ENCODE measurements around the gene MEGF9.
"Not testable (repeated sequence)": the region's sequence is repeated elsewhere in the genome, so short reads cannot be mapped to it uniquely, and the experiment has no call there.

Gene MEGF9

DNA sequence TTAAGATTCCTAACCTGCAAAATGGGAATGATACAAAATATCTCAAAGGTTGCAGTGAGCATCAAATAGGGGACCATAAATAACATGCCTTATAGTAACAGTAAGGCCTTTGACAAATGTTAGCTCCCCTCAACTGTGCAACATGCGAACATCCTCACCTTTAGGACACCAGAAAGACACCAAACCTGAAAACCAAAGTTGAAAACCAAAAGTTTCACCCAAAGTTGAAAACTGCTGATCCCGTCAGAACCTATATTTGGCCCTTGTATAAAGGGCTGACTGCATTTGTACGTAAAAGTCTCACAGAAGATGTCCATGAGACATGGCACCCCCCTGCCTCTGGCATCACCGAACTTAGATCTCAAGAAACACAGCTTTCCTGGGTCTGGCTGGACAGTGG is 146.4 kb downstream of the MEGF9 start:
- DNase-seq, result no peak

DNA sequence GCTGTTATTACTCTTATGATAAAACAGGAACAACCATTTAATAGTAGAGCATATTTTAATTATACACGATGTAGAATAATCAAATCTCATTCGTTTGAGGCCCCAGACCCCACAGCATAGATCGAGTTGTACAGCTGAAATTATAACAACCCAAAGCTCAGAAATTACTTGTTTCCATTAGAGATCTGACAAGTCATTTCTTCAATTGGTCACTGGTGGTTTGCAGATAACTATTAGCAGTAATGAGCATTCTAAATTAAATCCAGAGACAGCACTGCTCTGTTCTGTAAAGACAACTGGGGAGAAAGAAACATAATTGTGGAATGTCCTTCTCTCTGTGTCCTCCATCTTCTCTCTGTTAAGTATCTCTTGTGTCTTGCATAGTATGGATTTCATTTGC is 147.2 kb downstream of the MEGF9 start:
- no peak for DNase-seq

GRCh38 chr9:120564589-120564988 is 149.7 kb downstream of the MEGF9 start:
- no peak for DNase-seq

GRCh38 chr9:120562861-120563443 is 151.3 kb downstream of the MEGF9 start:
- no peak for DNase-seq

GRCh38 chr9:120561709-120562108 is 152.6 kb downstream of the MEGF9 start:
- DNase-seq, result no peak

DNA sequence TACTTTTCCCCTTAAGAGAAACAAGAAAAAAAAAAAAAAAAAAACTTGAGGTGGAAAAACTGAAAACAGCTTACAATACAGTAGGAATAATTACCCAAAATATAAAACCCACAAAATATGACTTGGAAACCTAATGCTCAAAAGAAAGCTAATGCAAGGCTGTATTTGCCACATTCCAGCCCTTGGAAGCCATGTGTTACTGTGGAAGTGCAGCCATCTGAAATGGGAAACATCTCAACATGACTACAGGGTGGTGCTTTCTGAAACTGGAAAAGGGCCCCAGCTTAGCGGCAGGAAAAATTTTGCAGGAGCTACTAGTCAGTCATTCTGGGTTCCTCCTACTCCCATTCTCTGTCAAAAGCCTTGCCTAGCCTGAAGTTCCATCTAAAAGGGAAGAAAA is 154.7 kb downstream of the MEGF9 start:
- DNase-seq, result no peak

DNA sequence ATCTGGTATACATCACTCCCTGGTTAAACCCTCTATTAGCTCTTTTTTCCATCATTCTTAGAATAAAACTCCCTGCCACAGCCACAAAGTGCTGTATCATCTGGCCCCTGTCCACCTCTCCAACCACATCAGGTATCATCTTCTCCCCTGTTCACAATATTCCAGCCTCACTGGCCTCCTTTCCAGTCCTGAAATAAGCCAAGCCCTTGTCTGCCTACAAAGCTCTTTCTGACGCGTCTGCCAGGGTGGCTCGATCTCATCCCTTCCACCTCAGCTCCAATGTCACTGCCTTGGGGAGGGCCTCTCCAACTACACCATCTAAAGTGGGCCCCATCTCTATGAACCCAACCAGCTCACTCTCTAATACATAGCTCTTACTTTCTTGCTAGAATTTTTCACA is 155.8 kb downstream of the MEGF9 start:
- DNase-seq, result no peak

DNA sequence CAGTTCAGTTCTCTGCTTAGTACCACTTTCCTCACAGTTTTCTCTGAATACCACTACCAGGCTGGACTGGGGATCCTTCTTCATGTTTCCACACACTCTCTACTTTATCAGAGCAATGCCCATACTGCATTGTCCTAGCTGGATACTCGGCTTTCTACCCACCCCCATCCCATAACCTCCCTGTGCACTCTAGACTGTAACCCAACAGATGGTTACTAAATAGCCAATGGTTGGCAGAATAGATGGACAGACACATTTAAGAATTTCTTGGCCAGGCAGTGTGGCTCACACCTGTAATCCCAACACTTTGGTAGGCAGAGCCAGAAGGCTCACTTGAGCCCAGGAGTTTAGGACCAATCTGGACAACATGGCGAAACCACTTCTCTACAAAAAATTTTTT is 157.1 kb downstream of the MEGF9 start:
- no peak for DNase-seq

- no peak for DNase-seq
These were observed 157.5 kb downstream of the MEGF9 start for GRCh38 chr9:120556775-120557174.

DNA sequence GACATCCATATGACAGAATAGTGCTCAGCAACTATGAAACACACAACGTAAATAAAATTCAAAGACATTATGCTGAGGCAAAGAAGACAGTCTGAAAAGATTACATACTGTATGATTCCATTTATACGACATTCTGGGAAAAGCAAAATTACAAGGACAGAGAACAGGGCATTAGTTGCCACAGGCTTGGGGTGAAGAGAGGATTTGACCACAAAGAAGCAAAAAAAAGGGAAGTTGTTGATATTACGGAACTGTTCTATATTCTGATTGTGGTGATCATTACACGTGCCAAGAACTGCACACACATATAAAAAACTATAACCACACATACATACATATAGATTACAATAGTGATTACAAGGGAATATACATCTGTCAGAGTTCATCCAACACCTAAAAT is 158.4 kb downstream of the MEGF9 start:
- DNase-seq, result no peak

DNA sequence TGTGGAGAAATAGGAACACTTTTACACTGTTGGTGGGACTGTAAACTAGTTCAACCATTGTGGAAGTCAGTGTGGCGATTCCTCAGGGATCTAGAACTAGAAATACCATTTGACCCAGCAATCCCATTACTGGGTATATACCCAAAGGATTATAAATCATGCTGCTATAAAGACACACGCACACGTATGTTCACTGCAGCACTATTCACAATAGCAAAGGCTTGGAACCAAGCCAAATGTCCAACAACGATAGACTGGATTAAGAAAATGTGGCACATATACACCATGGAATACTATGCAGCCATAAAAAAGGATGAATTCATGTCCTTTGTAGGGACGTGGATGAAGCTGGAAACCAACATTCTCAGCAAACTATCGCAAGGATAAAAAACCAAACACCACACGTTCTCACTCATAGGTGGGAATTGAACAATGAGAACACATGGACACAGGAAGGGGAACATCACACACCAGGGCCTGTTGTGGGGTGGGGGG is 162.0 kb downstream of the MEGF9 start:
- DNase-seq, result not testable (repeated sequence)

Measured in NCI-H345 (cell line).